GM19397 (cell line): ENCODE results near the gene GREB1L.
"Not testable (repeated sequence)": the region's sequence is repeated elsewhere in the genome, so short reads cannot be mapped to it uniquely, and the experiment has no call there.

ENCODE experiments used
- ATAC-seq: cut with Tn5 transposase; IDR thresholded peaks from one replicate; pipeline ENCODE4 v1.9.1; 2021; ENCODE audit warnings: mild to moderate bottlenecking, moderate library complexity; ENCODE audit not compliant: unreplicated experiment

GREB1L gene

GRCh38 chr18:21262979-21263378, 20.9 kb downstream of the GREB1L start:
- ATAC-seq: no peak

- ATAC-seq: no peak
Measured at GRCh38 chr18:21264651-21265050, 22.6 kb downstream of the GREB1L start.

GRCh38 chr18:21265971-21266673, 24.1 kb downstream of the GREB1L start:
- ATAC-seq: no peak

- no peak for ATAC-seq
Measured at GRCh38 chr18:21267400-21267799, 25.4 kb downstream of the GREB1L start.

GRCh38 chr18:21269349-21269748, 27.3 kb downstream of the GREB1L start:
- ATAC-seq: no peak

GRCh38 chr18:21270453-21270852, 28.4 kb downstream of the GREB1L start:
- ATAC-seq: no peak

- ATAC-seq: no peak
Measured at GRCh38 chr18:21272016-21272579, 30.1 kb downstream of the GREB1L start.

GRCh38 chr18:21273568-21273967, 31.5 kb downstream of the GREB1L start:
- ATAC-seq: no peak

- ATAC-seq: no peak
Measured at GRCh38 chr18:21275645-21276044, 33.6 kb downstream of the GREB1L start.

- ATAC-seq: no peak
Measured at GRCh38 chr18:21277578-21277977, 35.5 kb downstream of the GREB1L start.

- not testable (repeated sequence) for ATAC-seq
Measured at GRCh38 chr18:21278218-21278617, 36.2 kb downstream of the GREB1L start.

GRCh38 chr18:21281603-21282002, 39.6 kb downstream of the GREB1L start:
- ATAC-seq: no peak

- ATAC-seq: no peak
Measured at GRCh38 chr18:21284540-21284939, 42.5 kb downstream of the GREB1L start.

- ATAC-seq: no peak
Measured at GRCh38 chr18:21289827-21290226, 47.8 kb downstream of the GREB1L start.

- ATAC-seq: no peak
Measured at GRCh38 chr18:21291106-21291505, 49.1 kb downstream of the GREB1L start.

GRCh38 chr18:21293479-21293878, 51.4 kb downstream of the GREB1L start:
- ATAC-seq: no peak

- ATAC-seq: no peak
Measured at GRCh38 chr18:21295101-21295500, 53.1 kb downstream of the GREB1L start.

GRCh38 chr18:21296045-21296444, 54.0 kb downstream of the GREB1L start:
- ATAC-seq: no peak

- no peak for ATAC-seq
Measured at GRCh38 chr18:21298351-21298750, 56.3 kb downstream of the GREB1L start.

GRCh38 chr18:21300035-21300907, 58.2 kb downstream of the GREB1L start:
- ATAC-seq: no peak

GRCh38 chr18:21300908-21301200, 58.8 kb downstream of the GREB1L start:
- no peak for ATAC-seq

GRCh38 chr18:21303445-21303844, 61.4 kb downstream of the GREB1L start:
- ATAC-seq: no peak
